Panc1 (cell line): Measurements from ENCODE around the gene GSG1L. TPM values are rescaled to one million over a fixed set of nuclear protein-coding genes. Genes with fewer than 3 reads are reported as not detected.
"Not testable (repeated sequence)": the region's sequence is repeated elsewhere in the genome, so short reads cannot be mapped to it uniquely, and the experiment has no call there.

Experiments used
- ATAC-seq: fragments of 200-7000 bp; cut with Tn5 transposase; 2 replicates; pipeline ENCODE4 v1.9.1; 2020; ENCODE audit warnings: mild to moderate bottlenecking, moderate library complexity
- BruUV-seq: library from RNA; stranded (reverse); fragments of 400-500 nt; replicated peaks from 2 replicates; lab custom pipeline; 2021; lab: Mats Ljungman, UMichigan
- CTCF ChIA-PET: fragments of 300-600 bp; sonication (Branson Sonifier 250); formaldehyde crosslinking; loops from one replicate; lab custom pipeline; 2022; ENCODE audit warnings: antibody characterized with exemption; lab: Charles Lee
- POLR2A ChIA-PET: fragments of 300-600 bp; sonication (Branson Sonifier 250); formaldehyde crosslinking; loops from one replicate; lab custom pipeline; 2022; ENCODE audit warnings: antibody characterized with exemption; lab: Charles Lee
- DNase-seq: peaks from one replicate; pipeline ENCODE4 v3.0.0-alpha.2; 2010; ENCODE audit warnings: low read depth, low spot score
- H3K27ac ChIP-seq: 2 replicates; pipeline ENCODE4 v1.5.1; 2011; ENCODE audit warnings: mild to moderate bottlenecking, low read length, inconsistent platforms
- H3K27me3 ChIP-seq: fragments of 200-500 bp; sonication (Bioruptor generic); 2 replicates; pipeline ENCODE4 v1.6.0; 2014; ENCODE audit warnings: low read length, inconsistent platforms; ENCODE audit not compliant: control insufficient read depth, insufficient read depth
- H3K36me3 ChIP-seq: fragments of 200-500 bp; sonication (Bioruptor generic); 2 replicates; pipeline ENCODE4 v1.5.1; 2014; ENCODE audit warnings: inconsistent platforms, mild to moderate bottlenecking, low read length, moderate library complexity; ENCODE audit not compliant: control insufficient read depth, insufficient read depth
- H3K4me1 ChIP-seq: 2 replicates; pipeline ENCODE4 v1.5.1; 2011; ENCODE audit warnings: inconsistent platforms, mild to moderate bottlenecking, low read length, moderate library complexity; ENCODE audit not compliant: control insufficient read depth, insufficient read depth
- H3K4me3 ChIP-seq, 2 experiments: 2 replicates each; pipeline ENCODE4 v1.5.1; 2011 to 2012; ENCODE audit warnings: low read depth in 2 of 2, low read length in 2 of 2, mild to moderate bottlenecking in 2 of 2, inconsistent platforms in 1 of 2, moderate library complexity in 1 of 2
- H3K9me3 ChIP-seq: fragments of 200-500 bp; sonication (Bioruptor generic); 2 replicates; pipeline ENCODE4 v1.5.1; 2014; ENCODE audit warnings: low read depth, mild to moderate bottlenecking, inconsistent platforms, low read length, moderate library complexity; ENCODE audit not compliant: control insufficient read depth, insufficient read depth
- POLR2AphosphoS5 ChIP-seq: IDR thresholded peaks from 2 replicates; pipeline ENCODE4 v1.6.1; 2012; ENCODE audit warnings: mild to moderate bottlenecking, low read depth, low read length, moderate library complexity
- SIN3A ChIP-seq: IDR thresholded peaks from 2 replicates; pipeline ENCODE4 v1.6.1; 2012; ENCODE audit warnings: low read depth, mild to moderate bottlenecking, low read length, moderate library complexity, borderline replicate concordance; ENCODE audit not compliant: insufficient read depth
- TCF7L2 ChIP-seq: IDR thresholded peaks from 2 replicates; pipeline ENCODE4 v1.6.1; 2011; ENCODE audit warnings: mild to moderate bottlenecking, low read depth, low read length, inconsistent platforms
- in situ Hi-C: cut with HindIII; loops from 2 replicates; pipeline ENCODE4 v1.10.0; 2016; ENCODE audit warnings: low sequenced_read_pairs, low pct_unique_long_range_greater_than_20kb
- intact Hi-C: fragments of 100-400 bp; cut with micrococcal nuclease; formaldehyde crosslinking; loops from one replicate; pipeline ENCODE4 v1.10.0; 2022; ENCODE audit not compliant: unreplicated experiment
- total RNA-seq: library from RNA; stranded (reverse); gene quantifications from one replicate; pipeline ENCODE4 v1.2.1, GENCODE V29; 2021; ENCODE audit not compliant: unreplicated experiment
- TF ChIP-seq, protein P1 (sequence below): fragments of 450-650 bp; IDR thresholded peaks from 2 replicates; pipeline ENCODE4 v1.5.1; 2017; ENCODE audit warnings: mild to moderate bottlenecking
- TF ChIP-seq, protein P2 (sequence below), 2 experiments: IDR thresholded peaks; 2 replicates each; pipeline ENCODE4 v1.6.1; 2011 to 2012; ENCODE audit warnings: low read depth in 2 of 2, control low read depth in 1 of 2, low read length in 1 of 2, mild to moderate bottlenecking in 1 of 2, moderate library complexity in 1 of 2; ENCODE audit not compliant: insufficient read depth in 1 of 2

Gene GSG1L
- total RNA-seq, 1 experiment from 2014 or later: 0.08 TPM

GRCh38 chr16:27743963-27744362, 319.6 kb downstream of the GSG1L start:
- TF ChIP-seq, protein P1, sequence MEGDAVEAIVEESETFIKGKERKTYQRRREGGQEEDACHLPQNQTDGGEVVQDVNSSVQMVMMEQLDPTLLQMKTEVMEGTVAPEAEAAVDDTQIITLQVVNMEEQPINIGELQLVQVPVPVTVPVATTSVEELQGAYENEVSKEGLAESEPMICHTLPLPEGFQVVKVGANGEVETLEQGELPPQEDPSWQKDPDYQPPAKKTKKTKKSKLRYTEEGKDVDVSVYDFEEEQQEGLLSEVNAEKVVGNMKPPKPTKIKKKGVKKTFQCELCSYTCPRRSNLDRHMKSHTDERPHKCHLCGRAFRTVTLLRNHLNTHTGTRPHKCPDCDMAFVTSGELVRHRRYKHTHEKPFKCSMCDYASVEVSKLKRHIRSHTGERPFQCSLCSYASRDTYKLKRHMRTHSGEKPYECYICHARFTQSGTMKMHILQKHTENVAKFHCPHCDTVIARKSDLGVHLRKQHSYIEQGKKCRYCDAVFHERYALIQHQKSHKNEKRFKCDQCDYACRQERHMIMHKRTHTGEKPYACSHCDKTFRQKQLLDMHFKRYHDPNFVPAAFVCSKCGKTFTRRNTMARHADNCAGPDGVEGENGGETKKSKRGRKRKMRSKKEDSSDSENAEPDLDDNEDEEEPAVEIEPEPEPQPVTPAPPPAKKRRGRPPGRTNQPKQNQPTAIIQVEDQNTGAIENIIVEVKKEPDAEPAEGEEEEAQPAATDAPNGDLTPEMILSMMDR: no peak
- no peak for TF ChIP-seq SIN3A
- TF ChIP-seq POLR2AphosphoS5: no peak
- TF ChIP-seq TCF7L2: no peak
- TF ChIP-seq, protein P2, sequence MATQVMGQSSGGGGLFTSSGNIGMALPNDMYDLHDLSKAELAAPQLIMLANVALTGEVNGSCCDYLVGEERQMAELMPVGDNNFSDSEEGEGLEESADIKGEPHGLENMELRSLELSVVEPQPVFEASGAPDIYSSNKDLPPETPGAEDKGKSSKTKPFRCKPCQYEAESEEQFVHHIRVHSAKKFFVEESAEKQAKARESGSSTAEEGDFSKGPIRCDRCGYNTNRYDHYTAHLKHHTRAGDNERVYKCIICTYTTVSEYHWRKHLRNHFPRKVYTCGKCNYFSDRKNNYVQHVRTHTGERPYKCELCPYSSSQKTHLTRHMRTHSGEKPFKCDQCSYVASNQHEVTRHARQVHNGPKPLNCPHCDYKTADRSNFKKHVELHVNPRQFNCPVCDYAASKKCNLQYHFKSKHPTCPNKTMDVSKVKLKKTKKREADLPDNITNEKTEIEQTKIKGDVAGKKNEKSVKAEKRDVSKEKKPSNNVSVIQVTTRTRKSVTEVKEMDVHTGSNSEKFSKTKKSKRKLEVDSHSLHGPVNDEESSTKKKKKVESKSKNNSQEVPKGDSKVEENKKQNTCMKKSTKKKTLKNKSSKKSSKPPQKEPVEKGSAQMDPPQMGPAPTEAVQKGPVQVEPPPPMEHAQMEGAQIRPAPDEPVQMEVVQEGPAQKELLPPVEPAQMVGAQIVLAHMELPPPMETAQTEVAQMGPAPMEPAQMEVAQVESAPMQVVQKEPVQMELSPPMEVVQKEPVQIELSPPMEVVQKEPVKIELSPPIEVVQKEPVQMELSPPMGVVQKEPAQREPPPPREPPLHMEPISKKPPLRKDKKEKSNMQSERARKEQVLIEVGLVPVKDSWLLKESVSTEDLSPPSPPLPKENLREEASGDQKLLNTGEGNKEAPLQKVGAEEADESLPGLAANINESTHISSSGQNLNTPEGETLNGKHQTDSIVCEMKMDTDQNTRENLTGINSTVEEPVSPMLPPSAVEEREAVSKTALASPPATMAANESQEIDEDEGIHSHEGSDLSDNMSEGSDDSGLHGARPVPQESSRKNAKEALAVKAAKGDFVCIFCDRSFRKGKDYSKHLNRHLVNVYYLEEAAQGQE (IDR thresholded peaks at IDR 0.05; ENCODE audit: insufficient read depth in 1 of 2, low read depth in 2 of 2, low read length in 1 of 2): no peak
- intact Hi-C loops: no loop called here
- no TSS peak for BruUV-seq
- in situ Hi-C loops: no loop called here
- ChIA-PET POLR2A (no interaction called here), CTCF (interaction anchor here (0.6 kb wide), 1 partner anchor 13 kb away, joined by 3 read pairs; no protein-coding TSS in a partner anchor)
- DNase-seq (no peak), ATAC-seq (no peak)
- no peak overlapping the region for H3K27ac ChIP-seq
- no peaks in the 10 kb centered on the region for H3K9me3 ChIP-seq
- H3K4me3 ChIP-seq: no peak overlapping the region
- no peaks in the 10 kb centered on the region for H3K27me3 ChIP-seq
- H3K36me3 ChIP-seq: no peaks in the 10 kb centered on the region
- H3K4me1 ChIP-seq: no peaks in the 10 kb centered on the region

DNA sequence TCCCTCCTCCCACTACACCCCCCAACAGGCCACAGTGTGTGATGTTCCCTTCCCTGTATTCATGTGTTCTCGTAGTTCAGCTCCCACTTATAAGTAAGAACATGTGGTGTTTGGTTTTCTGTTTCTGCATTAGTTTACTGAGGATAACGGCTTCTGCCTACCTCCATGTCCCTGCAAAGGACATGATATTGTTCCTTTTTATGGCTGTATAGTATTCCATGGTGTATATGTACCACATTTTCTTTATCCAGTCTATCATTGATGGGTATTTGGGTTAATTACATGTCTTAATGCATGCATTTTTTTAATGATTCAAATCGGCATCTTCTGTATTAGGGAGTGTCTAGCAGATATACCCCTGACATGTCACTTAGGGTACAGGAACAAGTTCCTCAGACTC, 320.5 kb downstream of the GSG1L start:
- H3K4me1 ChIP-seq, H3K27ac ChIP-seq, ATAC-seq, intact Hi-C loops, CTCF ChIA-PET, H3K36me3 ChIP-seq, DNase-seq, POLR2A ChIA-PET, in situ Hi-C loops, BruUV-seq, H3K9me3 ChIP-seq, H3K4me3 ChIP-seq, H3K27me3 ChIP-seq: not testable (repeated sequence)

DNA sequence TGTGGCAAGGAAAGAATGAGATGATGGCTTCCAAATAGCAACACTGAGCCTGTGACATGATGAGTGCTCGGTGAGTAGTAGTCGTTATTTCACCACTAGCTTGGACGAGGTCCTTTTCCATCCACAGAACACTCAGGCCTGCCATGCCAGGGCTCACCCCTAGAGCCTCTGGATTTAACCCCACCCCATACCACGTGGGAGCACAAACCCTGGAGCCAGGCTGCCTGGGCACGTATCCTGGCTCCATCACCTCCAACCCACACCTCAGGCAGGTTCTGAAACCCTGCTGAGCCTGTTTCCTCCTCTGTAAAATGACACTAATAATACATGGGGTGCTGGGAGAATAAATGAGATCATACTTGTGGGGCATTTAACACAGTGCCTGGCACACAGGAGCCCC, 321.2 kb downstream of the GSG1L start:
- no TSS peak for BruUV-seq
- TF ChIP-seq, protein P1: no peak
- no peak for TF ChIP-seq POLR2AphosphoS5
- in situ Hi-C loops: no loop called here
- H3K27ac ChIP-seq: no peak overlapping the region
- no peaks in the 10 kb centered on the region for H3K4me1 ChIP-seq
- H3K4me3 ChIP-seq: no peak overlapping the region
- CTCF ChIA-PET: no interaction called here
- POLR2A ChIA-PET: no interaction called here
- H3K9me3 ChIP-seq: no peaks in the 10 kb centered on the region
- H3K27me3 ChIP-seq: no peaks in the 10 kb centered on the region
- ATAC-seq (no peak), DNase-seq (no peak)
- intact Hi-C loops: no loop called here
- H3K36me3 ChIP-seq: no peaks in the 10 kb centered on the region
